GM23338 (cell line): Measurements from ENCODE around the gene RIPK1. TPM values are rescaled to one million over a fixed set of nuclear protein-coding genes. Genes with fewer than 3 reads are reported as not detected.
A peak's percentile ranks its signal among the peaks of the same experiment; 100 is the strongest.

Source experiments
- ATAC-seq: fragments of 200-7000 bp; cut with Tn5 transposase; 3 replicates; pipeline ENCODE4 v1.9.1; 2020
- DNase-seq: peaks from one replicate; pipeline ENCODE4 v3.0.0-alpha.2; 2015; ENCODE audit warnings: low spot score
- H2AFZ ChIP-seq: fragments of 200-600 bp; sonication (generic); 2 replicates; pipeline ENCODE4 v1.8.0; 2016; ENCODE audit warnings: antibody characterized with exemption, mild to moderate bottlenecking, moderate library complexity
- H3F3A ChIP-seq: fragments of 200-600 bp; sonication (generic); replicated peaks from 2 replicates; pipeline ENCODE4 v1.8.0; 2017; ENCODE audit warnings: antibody characterized with exemption, mixed run types, low read depth
- H3K27ac ChIP-seq: fragments of 200-600 bp; sonication (generic); 2 replicates; pipeline ENCODE4 v1.6.1; 2016; ENCODE audit warnings: low read depth
- H3K27me3 ChIP-seq: fragments of 200-600 bp; sonication (generic); 2 replicates; pipeline ENCODE4 v1.8.0; 2016; ENCODE audit warnings: mild to moderate bottlenecking, mixed run types, moderate library complexity; ENCODE audit not compliant: insufficient read depth
- H3K36me3 ChIP-seq: fragments of 200-600 bp; sonication (generic); 2 replicates; pipeline ENCODE4 v1.8.0; 2016; ENCODE audit warnings: mild to moderate bottlenecking; ENCODE audit not compliant: insufficient read depth
- H3K4me1 ChIP-seq: fragments of 200-600 bp; sonication (generic); 2 replicates; pipeline ENCODE4 v1.8.0; 2016; ENCODE audit warnings: mild to moderate bottlenecking, moderate library complexity; ENCODE audit not compliant: insufficient read depth
- H3K4me2 ChIP-seq: fragments of 200-600 bp; sonication (generic); 2 replicates; pipeline ENCODE4 v1.7.1; 2017; ENCODE audit warnings: mixed run types
- H3K4me3 ChIP-seq: fragments of 200-600 bp; sonication (generic); 2 replicates; pipeline ENCODE4 v1.6.1; 2016; ENCODE audit warnings: mixed run types
- H3K79me2 ChIP-seq: fragments of 200-600 bp; sonication (generic); replicated peaks from 2 replicates; pipeline ENCODE4 v1.8.0; 2017; ENCODE audit warnings: mild to moderate bottlenecking; ENCODE audit not compliant: insufficient read depth
- H3K9me2 ChIP-seq: fragments of 200-600 bp; sonication (generic); 2 replicates; pipeline ENCODE4 v1.8.0; 2017; ENCODE audit not compliant: insufficient read depth
- H4K20me1 ChIP-seq: fragments of 200-600 bp; sonication (generic); replicated peaks from 2 replicates; pipeline ENCODE4 v1.8.0; 2017; ENCODE audit warnings: mild to moderate bottlenecking; ENCODE audit not compliant: insufficient read depth
- H3K27ac Mint-ChIP-seq: 2 replicates; pipeline ENCODE4 v1.8.0; 2020; ENCODE audit warnings: inconsistent platforms, mild to moderate bottlenecking, moderate library complexity, mixed read lengths
- H3K27me3 Mint-ChIP-seq: 3 replicates; pipeline ENCODE4 v1.8.0; 2022; ENCODE audit warnings: low read depth, mild to moderate bottlenecking, moderate library complexity, mixed read lengths, inconsistent platforms; ENCODE audit not compliant: insufficient read depth, poor library complexity
- H3K36me3 Mint-ChIP-seq: 3 replicates; pipeline ENCODE4 v1.8.0; 2021; ENCODE audit warnings: low read depth, mild to moderate bottlenecking, inconsistent platforms, moderate library complexity, mixed read lengths
- H3K4me1 Mint-ChIP-seq: 3 replicates; pipeline ENCODE4 v1.8.0; 2020; ENCODE audit warnings: mild to moderate bottlenecking, inconsistent platforms, mixed read lengths
- H3K4me3 Mint-ChIP-seq: 3 replicates; pipeline ENCODE4 v1.8.0; 2021; ENCODE audit warnings: moderate library complexity, mild to moderate bottlenecking, inconsistent platforms, mixed read lengths
- H3K9me3 Mint-ChIP-seq: 3 replicates; pipeline ENCODE4 v1.8.0; 2020; ENCODE audit warnings: moderate library complexity, mild to moderate bottlenecking, inconsistent platforms, mixed read lengths
- CREB1 ChIP-seq: fragments of 250-450 bp; sonication (Bioruptor Pico); IDR thresholded peaks from 2 replicates; pipeline ENCODE4 v1.5.0; 2020; ENCODE audit warnings: low read depth, mild to moderate bottlenecking, moderate library complexity
- ETS1 ChIP-seq: IDR thresholded peaks from 2 replicates; pipeline ENCODE4 v1.6.1; 2016; ENCODE audit warnings: antibody characterized with exemption
- EZH2 ChIP-seq: fragments of 200-600 bp; sonication (generic); IDR thresholded peaks from one replicate; pipeline ENCODE4 v1.8.0; 2017; ENCODE audit warnings: antibody characterized with exemption, mild to moderate bottlenecking, low read depth; ENCODE audit not compliant: unreplicated experiment
- EZH2phosphoT487 ChIP-seq: fragments of 200-600 bp; sonication (generic); IDR thresholded peaks from one replicate; pipeline ENCODE4 v1.8.1; 2018; ENCODE audit warnings: antibody characterized with exemption; ENCODE audit not compliant: unreplicated experiment
- JUNB ChIP-seq: IDR thresholded peaks from one replicate; pipeline ENCODE4 v1.6.1; 2016; ENCODE audit warnings: antibody characterized with exemption; ENCODE audit not compliant: unreplicated experiment
- NANOG ChIP-seq: IDR thresholded peaks from 2 replicates; pipeline ENCODE4 v1.6.1; 2016; ENCODE audit warnings: antibody characterized with exemption, borderline replicate concordance
- POLR2AphosphoS5 ChIP-seq: IDR thresholded peaks from 2 replicates; pipeline ENCODE4 v1.6.1; 2016; ENCODE audit warnings: antibody characterized with exemption, low read depth
- REST ChIP-seq: IDR thresholded peaks from one replicate; pipeline ENCODE4 v1.6.1; 2018; ENCODE audit warnings: antibody characterized with exemption; ENCODE audit not compliant: unreplicated experiment
- STAT1 ChIP-seq: IDR thresholded peaks from one replicate; pipeline ENCODE4 v1.6.1; 2016; ENCODE audit warnings: antibody characterized with exemption; ENCODE audit not compliant: unreplicated experiment
- ZNF114 ChIP-seq: fragments of 250-450 bp; sonication (Bioruptor Pico); IDR thresholded peaks from 2 replicates; pipeline ENCODE4 v1.5.0; 2020; ENCODE audit warnings: mild to moderate bottlenecking, moderate library complexity
- ZNF331 ChIP-seq: fragments of 250-450 bp; sonication (Bioruptor Pico); IDR thresholded peaks from 2 replicates; pipeline ENCODE4 v1.5.0; 2020; ENCODE audit warnings: low read depth, mild to moderate bottlenecking, moderate library complexity
- polyA plus RNA-seq: library from polyadenylated mRNA; unstranded; fragments of >200 nt; fragmentation: Nextera tagmentation; extraction: Ambion mirVana; gene quantifications from 2 replicates; pipeline ENCODE4 v1.2.1, GENCODE V29; 2016
- total RNA-seq: library from RNA; depleted of rRNA; stranded (reverse); fragments of >200 nt; shearing (Covaris generic); gene quantifications from 2 replicates; pipeline ENCODE4 v1.2.3, GENCODE V29; 2014
- TF ChIP-seq, protein P1 (sequence below): fragments of 250-450 bp; sonication (Bioruptor Pico); IDR thresholded peaks from 2 replicates; pipeline ENCODE4 v1.5.0; 2020; ENCODE audit warnings: mild to moderate bottlenecking, moderate library complexity
- TF ChIP-seq, protein P2 (sequence below), 2 experiments: fragments of 200-600 bp in 1 of 2; sonication (generic) in 1 of 2; conservative IDR thresholded peaks; 2 replicates each; pipeline versions ENCODE4 v1.5.1 to v1.6.1; 2016 to 2017; ENCODE audit warnings: antibody characterized with exemption in 2 of 2, low read depth in 2 of 2, mild to moderate bottlenecking in 2 of 2, moderate library complexity in 1 of 2

The RIPK1 gene
- total and polyA plus RNA-seq, 2 experiments from 2014 or later: 5.7 to 19.4 TPM

GRCh38 chr6:3041606-3042005, 26.7 kb upstream of the RIPK1 start:
- TF ChIP-seq ZNF331 (CRISPR knock-in tag) (no peak), EZH2 (no peak), ETS1 (no peak), STAT1 (no peak), REST (no peak), JUNB (no peak), NANOG (no peak), CREB1 (CRISPR knock-in tag) (no peak), POLR2AphosphoS5 (no peak), ZNF114 (no peak), EZH2phosphoT487 (no peak)
- TF ChIP-seq, protein P1, sequence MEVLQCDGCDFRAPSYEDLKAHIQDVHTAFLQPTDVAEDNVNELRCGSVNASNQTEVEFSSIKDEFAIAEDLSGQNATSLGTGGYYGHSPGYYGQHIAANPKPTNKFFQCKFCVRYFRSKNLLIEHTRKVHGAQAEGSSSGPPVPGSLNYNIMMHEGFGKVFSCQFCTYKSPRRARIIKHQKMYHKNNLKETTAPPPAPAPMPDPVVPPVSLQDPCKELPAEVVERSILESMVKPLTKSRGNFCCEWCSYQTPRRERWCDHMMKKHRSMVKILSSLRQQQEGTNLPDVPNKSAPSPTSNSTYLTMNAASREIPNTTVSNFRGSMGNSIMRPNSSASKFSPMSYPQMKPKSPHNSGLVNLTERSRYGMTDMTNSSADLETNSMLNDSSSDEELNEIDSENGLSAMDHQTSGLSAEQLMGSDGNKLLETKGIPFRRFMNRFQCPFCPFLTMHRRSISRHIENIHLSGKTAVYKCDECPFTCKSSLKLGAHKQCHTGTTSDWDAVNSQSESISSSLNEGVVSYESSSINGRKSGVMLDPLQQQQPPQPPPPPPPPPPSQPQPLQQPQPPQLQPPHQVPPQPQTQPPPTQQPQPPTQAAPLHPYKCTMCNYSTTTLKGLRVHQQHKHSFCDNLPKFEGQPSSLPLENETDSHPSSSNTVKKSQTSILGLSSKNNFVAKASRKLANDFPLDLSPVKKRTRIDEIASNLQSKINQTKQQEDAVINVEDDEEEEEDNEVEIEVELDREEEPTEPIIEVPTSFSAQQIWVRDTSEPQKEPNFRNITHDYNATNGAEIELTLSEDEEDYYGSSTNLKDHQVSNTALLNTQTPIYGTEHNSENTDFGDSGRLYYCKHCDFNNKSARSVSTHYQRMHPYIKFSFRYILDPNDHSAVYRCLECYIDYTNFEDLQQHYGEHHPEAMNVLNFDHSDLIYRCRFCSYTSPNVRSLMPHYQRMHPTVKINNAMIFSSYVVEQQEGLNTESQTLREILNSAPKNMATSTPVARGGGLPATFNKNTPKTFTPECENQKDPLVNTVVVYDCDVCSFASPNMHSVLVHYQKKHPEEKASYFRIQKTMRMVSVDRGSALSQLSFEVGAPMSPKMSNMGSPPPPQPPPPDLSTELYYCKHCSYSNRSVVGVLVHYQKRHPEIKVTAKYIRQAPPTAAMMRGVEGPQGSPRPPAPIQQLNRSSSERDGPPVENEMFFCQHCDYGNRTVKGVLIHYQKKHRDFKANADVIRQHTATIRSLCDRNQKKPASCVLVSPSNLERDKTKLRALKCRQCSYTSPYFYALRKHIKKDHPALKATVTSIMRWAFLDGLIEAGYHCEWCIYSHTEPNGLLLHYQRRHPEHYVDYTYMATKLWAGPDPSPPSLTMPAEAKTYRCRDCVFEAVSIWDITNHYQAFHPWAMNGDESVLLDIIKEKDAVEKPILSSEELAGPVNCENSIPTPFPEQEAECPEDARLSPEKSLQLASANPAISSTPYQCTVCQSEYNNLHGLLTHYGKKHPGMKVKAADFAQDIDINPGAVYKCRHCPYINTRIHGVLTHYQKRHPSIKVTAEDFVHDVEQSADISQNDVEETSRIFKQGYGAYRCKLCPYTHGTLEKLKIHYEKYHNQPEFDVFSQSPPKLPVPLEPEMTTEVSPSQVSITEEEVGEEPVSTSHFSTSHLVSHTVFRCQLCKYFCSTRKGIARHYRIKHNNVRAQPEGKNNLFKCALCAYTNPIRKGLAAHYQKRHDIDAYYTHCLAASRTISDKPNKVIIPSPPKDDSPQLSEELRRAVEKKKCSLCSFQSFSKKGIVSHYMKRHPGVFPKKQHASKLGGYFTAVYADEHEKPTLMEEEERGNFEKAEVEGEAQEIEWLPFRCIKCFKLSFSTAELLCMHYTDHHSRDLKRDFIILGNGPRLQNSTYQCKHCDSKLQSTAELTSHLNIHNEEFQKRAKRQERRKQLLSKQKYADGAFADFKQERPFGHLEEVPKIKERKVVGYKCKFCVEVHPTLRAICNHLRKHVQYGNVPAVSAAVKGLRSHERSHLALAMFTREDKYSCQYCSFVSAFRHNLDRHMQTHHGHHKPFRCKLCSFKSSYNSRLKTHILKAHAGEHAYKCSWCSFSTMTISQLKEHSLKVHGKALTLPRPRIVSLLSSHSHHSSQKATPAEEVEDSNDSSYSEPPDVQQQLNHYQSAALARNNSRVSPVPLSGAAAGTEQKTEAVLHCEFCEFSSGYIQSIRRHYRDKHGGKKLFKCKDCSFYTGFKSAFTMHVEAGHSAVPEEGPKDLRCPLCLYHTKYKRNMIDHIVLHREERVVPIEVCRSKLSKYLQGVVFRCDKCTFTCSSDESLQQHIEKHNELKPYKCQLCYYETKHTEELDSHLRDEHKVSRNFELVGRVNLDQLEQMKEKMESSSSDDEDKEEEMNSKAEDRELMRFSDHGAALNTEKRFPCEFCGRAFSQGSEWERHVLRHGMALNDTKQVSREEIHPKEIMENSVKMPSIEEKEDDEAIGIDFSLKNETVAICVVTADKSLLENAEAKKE (CRISPR knock-in tag): no peak
- TF ChIP-seq, protein P2, sequence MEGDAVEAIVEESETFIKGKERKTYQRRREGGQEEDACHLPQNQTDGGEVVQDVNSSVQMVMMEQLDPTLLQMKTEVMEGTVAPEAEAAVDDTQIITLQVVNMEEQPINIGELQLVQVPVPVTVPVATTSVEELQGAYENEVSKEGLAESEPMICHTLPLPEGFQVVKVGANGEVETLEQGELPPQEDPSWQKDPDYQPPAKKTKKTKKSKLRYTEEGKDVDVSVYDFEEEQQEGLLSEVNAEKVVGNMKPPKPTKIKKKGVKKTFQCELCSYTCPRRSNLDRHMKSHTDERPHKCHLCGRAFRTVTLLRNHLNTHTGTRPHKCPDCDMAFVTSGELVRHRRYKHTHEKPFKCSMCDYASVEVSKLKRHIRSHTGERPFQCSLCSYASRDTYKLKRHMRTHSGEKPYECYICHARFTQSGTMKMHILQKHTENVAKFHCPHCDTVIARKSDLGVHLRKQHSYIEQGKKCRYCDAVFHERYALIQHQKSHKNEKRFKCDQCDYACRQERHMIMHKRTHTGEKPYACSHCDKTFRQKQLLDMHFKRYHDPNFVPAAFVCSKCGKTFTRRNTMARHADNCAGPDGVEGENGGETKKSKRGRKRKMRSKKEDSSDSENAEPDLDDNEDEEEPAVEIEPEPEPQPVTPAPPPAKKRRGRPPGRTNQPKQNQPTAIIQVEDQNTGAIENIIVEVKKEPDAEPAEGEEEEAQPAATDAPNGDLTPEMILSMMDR (conservative IDR thresholded peaks at IDR 0.05; ENCODE audit: low read depth in 2 of 2): no peak
- Histone ChIP-seq H3K4me1 (peaks cover 25% of the 10 kb centered on the region), H3K27ac (no peak overlapping the region), H3F3A (0 out of 2 replicates have a peak, but pooled peaks cover 2% of the 10 kb centered on the region), H3K4me2 (no peak overlapping the region), H2AFZ (peak overlapping the region; percentile 86), H3K9me2 (no peaks in the 10 kb centered on the region), H3K79me2 (no peaks in the 10 kb centered on the region), H3K4me3 (no peak overlapping the region), H3K36me3 (no peaks in the 10 kb centered on the region), H3K27me3 (no peaks in the 10 kb centered on the region), H4K20me1 (no peaks in the 10 kb centered on the region)
- peaks cover 11% of the 10 kb centered on the region for H3K4me1 Mint-ChIP-seq
- no peak overlapping the region for H3K27ac Mint-ChIP-seq
- no peak overlapping the region for H3K4me3 Mint-ChIP-seq
- DNase-seq (peak; percentile 26), ATAC-seq (peak; percentile 64)
- peaks cover 3% of the 10 kb centered on the region for H3K27me3 Mint-ChIP-seq
- H3K9me3 Mint-ChIP-seq: no peaks in the 10 kb centered on the region; the same call in 2 of the 3 replicates
- no peaks in the 10 kb centered on the region for H3K36me3 Mint-ChIP-seq
